Caco-2 (cell line): ENCODE results near the gene TXNL1. TPM values are rescaled to one million over a fixed set of nuclear protein-coding genes. Genes with fewer than 3 reads are reported as not detected.
A peak's percentile ranks its signal among the peaks of the same experiment; 100 is the strongest.
"Not testable (repeated sequence)": the region's sequence is repeated elsewhere in the genome, so short reads cannot be mapped to it uniquely, and the experiment has no call there.

Source experiments
- BruUV-seq: library from RNA; stranded (reverse); fragments of 400-500 nt; replicated peaks from 2 replicates; lab custom pipeline; 2021; lab: Mats Ljungman, UMichigan
- CTCF ChIA-PET: fragments of 300-600 bp; sonication (Branson Sonifier 250); formaldehyde crosslinking; loops from one replicate; lab custom pipeline; 2022; ENCODE audit warnings: antibody characterized with exemption; lab: Charles Lee
- POLR2A ChIA-PET: fragments of 300-600 bp; sonication (Branson Sonifier 250); formaldehyde crosslinking; loops from one replicate; lab custom pipeline; 2022; ENCODE audit warnings: antibody characterized with exemption; lab: Charles Lee
- DNase-seq, 2 experiments: peaks; one replicate each; pipeline versions ENCODE4 v3.0.0 to v3.0.0-alpha.2; 2020 to 2022
- H3K27me3 ChIP-seq: replicated peaks from 2 replicates; pipeline ENCODE4 v1.6.0; 2011; ENCODE audit warnings: low read length; ENCODE audit not compliant: control insufficient read depth, insufficient read depth
- H3K36me3 ChIP-seq: 2 replicates; pipeline ENCODE4 v1.5.1; 2011; ENCODE audit warnings: low read length; ENCODE audit not compliant: control insufficient read depth, insufficient read depth
- H3K4me1 ChIP-seq: fragments of 250-450 bp; sonication (Bioruptor Pico); 2 replicates; pipeline ENCODE4 v1.5.1; 2020; ENCODE audit warnings: mild to moderate bottlenecking
- H3K4me3 ChIP-seq: 2 replicates; pipeline ENCODE4 v1.5.1; 2011; ENCODE audit warnings: low read depth, mild to moderate bottlenecking, control low read depth, low read length
- H3K9me3 ChIP-seq: fragments of 250-450 bp; sonication (Bioruptor Pico); 2 replicates; pipeline ENCODE4 v1.5.1; 2020; ENCODE audit warnings: mild to moderate bottlenecking, moderate library complexity
- H3K27ac Mint-ChIP-seq: one replicate; pipeline ENCODE4 v1.8.0; 2022; ENCODE audit warnings: mixed read lengths; ENCODE audit not compliant: unreplicated experiment
- H3K27me3 Mint-ChIP-seq: one replicate; pipeline ENCODE4 v1.8.0; 2022; ENCODE audit warnings: mixed read lengths; ENCODE audit not compliant: insufficient read depth, unreplicated experiment
- H3K36me3 Mint-ChIP-seq: one replicate; pipeline ENCODE4 v1.8.0; 2022; ENCODE audit warnings: mild to moderate bottlenecking, mixed read lengths; ENCODE audit not compliant: insufficient read depth, unreplicated experiment
- H3K4me1 Mint-ChIP-seq: one replicate; pipeline ENCODE4 v1.8.0; 2022; ENCODE audit warnings: low read depth, mixed read lengths; ENCODE audit not compliant: unreplicated experiment
- H3K4me3 Mint-ChIP-seq: one replicate; pipeline ENCODE4 v1.8.0; 2022; ENCODE audit warnings: mild to moderate bottlenecking, moderate library complexity, mixed read lengths; ENCODE audit not compliant: unreplicated experiment
- H3K9me3 Mint-ChIP-seq: one replicate; pipeline ENCODE4 v1.8.0; 2022; ENCODE audit warnings: mixed read lengths; ENCODE audit not compliant: unreplicated experiment
- intact Hi-C: fragments of 100-400 bp; cut with micrococcal nuclease; formaldehyde crosslinking; loops from one replicate; pipeline ENCODE4 v1.10.0; 2022; ENCODE audit not compliant: unreplicated experiment
- total RNA-seq: library from RNA; stranded (reverse); gene quantifications from 2 replicates; pipeline ENCODE4 v1.2.3, GENCODE V29; 2022
- TF ChIP-seq, protein P1 (sequence below), 2 experiments: fragments of 200-600 bp in 1 of 2; IDR thresholded peaks; 1 replicate in 1 of 2; 2 replicates in 1 of 2; pipeline versions ENCODE4 v1.5.1 to v1.8.0; 2011 to 2022; ENCODE audit warnings: antibody characterized with exemption in 1 of 2, control low read depth in 1 of 2, inconsistent platforms in 1 of 2, low read depth in 1 of 2, low read length in 1 of 2, mild to moderate bottlenecking in 1 of 2, moderate library complexity in 1 of 2; ENCODE audit not compliant: insufficient read depth in 1 of 2, severe bottlenecking in 1 of 2, unreplicated experiment in 1 of 2

Gene TXNL1
- total RNA-seq, 1 experiment from 2014 or later: 49.0 TPM

- H3K4me1 Mint-ChIP-seq: no peaks in the 10 kb centered on the region
- no TSS peak for BruUV-seq
- DNase-seq: no peak
- no peak overlapping the region for H3K4me3 ChIP-seq
- no peaks in the 10 kb centered on the region for H3K9me3 Mint-ChIP-seq
- no peaks in the 10 kb centered on the region for H3K27me3 Mint-ChIP-seq
- H3K4me3 Mint-ChIP-seq: no peak overlapping the region
- ChIA-PET CTCF (no interaction called here), POLR2A (no interaction called here)
- no peaks in the 10 kb centered on the region for H3K4me1 ChIP-seq
- no peaks in the 10 kb centered on the region for H3K27me3 ChIP-seq
- H3K27ac Mint-ChIP-seq: no peak overlapping the region
- H3K9me3 ChIP-seq: no peaks in the 10 kb centered on the region
- TF ChIP-seq, protein P1, sequence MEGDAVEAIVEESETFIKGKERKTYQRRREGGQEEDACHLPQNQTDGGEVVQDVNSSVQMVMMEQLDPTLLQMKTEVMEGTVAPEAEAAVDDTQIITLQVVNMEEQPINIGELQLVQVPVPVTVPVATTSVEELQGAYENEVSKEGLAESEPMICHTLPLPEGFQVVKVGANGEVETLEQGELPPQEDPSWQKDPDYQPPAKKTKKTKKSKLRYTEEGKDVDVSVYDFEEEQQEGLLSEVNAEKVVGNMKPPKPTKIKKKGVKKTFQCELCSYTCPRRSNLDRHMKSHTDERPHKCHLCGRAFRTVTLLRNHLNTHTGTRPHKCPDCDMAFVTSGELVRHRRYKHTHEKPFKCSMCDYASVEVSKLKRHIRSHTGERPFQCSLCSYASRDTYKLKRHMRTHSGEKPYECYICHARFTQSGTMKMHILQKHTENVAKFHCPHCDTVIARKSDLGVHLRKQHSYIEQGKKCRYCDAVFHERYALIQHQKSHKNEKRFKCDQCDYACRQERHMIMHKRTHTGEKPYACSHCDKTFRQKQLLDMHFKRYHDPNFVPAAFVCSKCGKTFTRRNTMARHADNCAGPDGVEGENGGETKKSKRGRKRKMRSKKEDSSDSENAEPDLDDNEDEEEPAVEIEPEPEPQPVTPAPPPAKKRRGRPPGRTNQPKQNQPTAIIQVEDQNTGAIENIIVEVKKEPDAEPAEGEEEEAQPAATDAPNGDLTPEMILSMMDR (IDR thresholded peaks at IDR 0.05; ENCODE audit: insufficient read depth in 1 of 2, low read depth in 1 of 2, low read length in 1 of 2, severe bottlenecking in 1 of 2, unreplicated experiment in 1 of 2): no peak
- intact Hi-C loops: no loop called here
- H3K36me3 ChIP-seq: no peaks in the 10 kb centered on the region
- no peaks in the 10 kb centered on the region for H3K36me3 Mint-ChIP-seq
Observed at GRCh38 chr18:56658261-56658660, 19.9 kb upstream of the TXNL1 start.

DNA sequence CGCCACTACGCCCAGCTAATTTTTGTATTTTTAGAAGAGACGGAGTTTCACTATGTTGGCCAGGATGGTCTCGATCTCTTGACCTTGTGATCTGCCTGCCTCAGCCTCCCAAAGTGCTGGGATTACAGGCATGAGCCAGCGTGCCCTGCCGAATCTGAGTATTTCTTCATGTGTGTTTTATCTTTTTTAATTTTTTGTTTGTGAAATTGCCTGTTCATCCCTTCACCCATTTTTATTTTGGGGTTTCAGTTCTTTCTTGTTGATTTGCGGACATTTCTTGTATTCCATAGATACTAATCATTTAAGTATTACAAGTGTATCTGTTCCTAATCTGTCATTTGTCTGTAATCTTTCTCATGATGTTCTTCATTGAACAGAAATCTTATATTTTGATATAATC lies 15.9 kb upstream of the TXNL1 start:
- H3K36me3 ChIP-seq, H3K27me3 Mint-ChIP-seq, H3K4me3 Mint-ChIP-seq, DNase-seq, H3K36me3 Mint-ChIP-seq, BruUV-seq, CTCF ChIA-PET, intact Hi-C loops, H3K27me3 ChIP-seq, H3K4me3 ChIP-seq, H3K4me1 Mint-ChIP-seq, H3K9me3 Mint-ChIP-seq, H3K4me1 ChIP-seq, POLR2A ChIA-PET, H3K9me3 ChIP-seq, H3K27ac Mint-ChIP-seq: not testable (repeated sequence)

DNA sequence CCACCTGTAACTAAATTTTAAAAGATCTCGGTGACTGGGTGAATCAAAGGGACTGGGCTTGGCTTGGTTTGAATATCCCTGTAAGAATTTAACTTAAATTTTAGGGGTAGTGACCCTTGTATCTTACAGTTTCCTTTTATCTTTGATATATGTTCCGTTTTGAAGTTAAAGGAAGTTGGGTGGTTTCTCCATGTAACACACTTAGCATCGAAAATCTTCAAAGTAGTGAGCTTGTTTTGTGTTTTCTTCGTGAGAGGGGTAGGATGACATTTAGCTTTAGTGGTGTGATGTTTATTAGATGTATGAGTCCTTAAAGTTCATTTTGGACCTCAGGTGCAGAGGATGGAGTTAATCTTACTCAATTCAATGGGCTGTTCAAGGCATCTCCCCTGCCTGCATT lies 14.4 kb upstream of the TXNL1 start:
- POLR2A ChIA-PET: no interaction called here
- no TSS peak for BruUV-seq
- TF ChIP-seq, protein P1 (IDR thresholded peaks at IDR 0.05; ENCODE audit: insufficient read depth in 1 of 2, low read depth in 1 of 2, low read length in 1 of 2, severe bottlenecking in 1 of 2, unreplicated experiment in 1 of 2): no peak

DNA sequence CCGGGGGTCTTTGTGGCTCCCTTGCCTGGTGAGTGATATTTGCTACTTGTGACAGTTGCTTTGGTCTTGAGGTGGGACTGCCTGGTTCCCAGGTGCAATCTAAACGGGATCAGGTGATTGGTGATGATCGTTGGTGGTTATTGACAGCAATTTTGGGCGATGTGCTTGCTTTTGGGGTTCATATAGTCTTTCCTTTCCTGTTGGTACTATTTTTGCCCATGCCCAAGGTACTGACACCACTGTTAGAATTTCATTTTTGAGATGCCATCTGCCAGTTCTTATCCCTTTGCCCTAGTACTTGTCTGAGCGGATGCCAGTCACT lies 13.3 kb upstream of the TXNL1 start:
- Mint-ChIP-seq H3K4me3 (peak overlapping the region; percentile 71), H3K9me3 (no peaks in the 10 kb centered on the region), H3K27ac (no peak overlapping the region), H3K36me3 (no peaks in the 10 kb centered on the region), H3K27me3 (no peaks in the 10 kb centered on the region), H3K4me1 (peaks cover 6% of the 10 kb centered on the region)
- no peak for DNase-seq
- H3K36me3 ChIP-seq: no peaks in the 10 kb centered on the region
- H3K4me1 ChIP-seq: no peaks in the 10 kb centered on the region
- BruUV-seq: TSS peak; percentile 55
- intact Hi-C loops: loop anchor here (1.0 kb wide), 1 partner anchor 13 kb away; the partner anchor contains the start of gene TXNL1
- no peaks in the 10 kb centered on the region for H3K9me3 ChIP-seq
- ChIA-PET POLR2A (no interaction called here), CTCF (interaction anchor here (0.5 kb wide), 1 partner anchor 34 kb away, joined by 3 read pairs; no protein-coding TSS in a partner anchor)
- peak overlapping the region; percentile 50 for H3K4me3 ChIP-seq
- TF ChIP-seq, protein P1 (IDR thresholded peaks at IDR 0.05; ENCODE audit: insufficient read depth in 1 of 2, low read depth in 1 of 2, low read length in 1 of 2, severe bottlenecking in 1 of 2, unreplicated experiment in 1 of 2): no peak
- H3K27me3 ChIP-seq: no peaks in the 10 kb centered on the region

More for the DNA sequence above, 14.4 kb upstream of the TXNL1 start:
- H3K4me1 ChIP-seq: no peaks in the 10 kb centered on the region
- CTCF ChIA-PET: no interaction called here
- Mint-ChIP-seq H3K9me3 (no peaks in the 10 kb centered on the region), H3K27ac (no peak overlapping the region), H3K4me1 (peaks cover 6% of the 10 kb centered on the region), H3K27me3 (no peaks in the 10 kb centered on the region), H3K36me3 (no peaks in the 10 kb centered on the region), H3K4me3 (no peak overlapping the region)
- no peak overlapping the region for H3K4me3 ChIP-seq
- intact Hi-C loops: no loop called here
- H3K27me3 ChIP-seq: no peaks in the 10 kb centered on the region
- DNase-seq: no peak
- no peaks in the 10 kb centered on the region for H3K36me3 ChIP-seq
- no peaks in the 10 kb centered on the region for H3K9me3 ChIP-seq
